ENCODE data around the gene FGD6. TPM values are rescaled to one million over a fixed set of nuclear protein-coding genes. Genes with fewer than 3 reads are reported as not detected.

FGD6 gene
- total RNA-seq (7.3 and 8.4 TPM in 2 replicates), polyA plus RNA-seq (0.71 and 1.2 TPM in 2 replicates), polyA minus RNA-seq (1.6 and 1.8 TPM in 2 replicates)
- 2.4 TPM for total RNA-seq (2013)

- TF ChIP-seq EZH2 (IDR thresholded peaks at IDR 0.05; ENCODE audit: borderline replicate concordance, insufficient read depth, low read depth, low read length, poor library complexity, severe bottlenecking), result no peak
- peak; percentile 69 for TF ChIP-seq CTCF (IDR thresholded peaks at IDR 0.05)
- H3K27me3 ChIP-seq (replicated peaks in 1 of 4; ENCODE audit: control extremely low read depth in 1 of 4, control insufficient read depth in 3 of 4, insufficient read depth in 4 of 4, low read length in 3 of 4), result no peaks in the 10 kb centered on the region
- peaks cover 4% of the 10 kb centered on the region for H4K20me1 ChIP-seq (ENCODE audit: control insufficient read depth, insufficient read depth, low read length, poor library complexity, severe bottlenecking)
- Mint-ChIP-seq H3K4me3 (peak within 1 kb of the TSS; percentile 95), H3K9me3 (ENCODE audit: insufficient read depth) (no peaks in the 10 kb centered on the region), H3K4me1 (peaks cover 38% of the 10 kb centered on the region), H3K27me3 (no peaks in the 10 kb centered on the region), H3K27ac (peak within 1 kb of the TSS; percentile 96)
- H3K36me3 ChIP-seq (replicated peaks in 1 of 2; ENCODE audit: control extremely low read depth in 1 of 2, control insufficient read depth in 1 of 2, extremely low read depth in 1 of 2, insufficient read depth in 2 of 2, low read length in 1 of 2), result no peaks in the 10 kb centered on the region
- no peaks in the 10 kb centered on the region for H3K9me3 ChIP-seq (ENCODE audit: control extremely low read depth in 1 of 3, control insufficient read depth in 2 of 3, insufficient read depth in 1 of 3, low read length in 2 of 3)
- ATAC-seq (ENCODE audit: low read depth) (peak; percentile 90), DNase-seq (peak; percentile 99)
- WGBS (ENCODE audit: insufficient coverage), result under 1% methylated on average over 69 of the region's 75 CpGs
- peak within 1 kb of the TSS; percentile 80 for H3K9ac ChIP-seq (ENCODE audit: low read length)
- H2AFZ ChIP-seq (ENCODE audit: insufficient read depth, low read depth, low read length, poor library complexity, severe bottlenecking), result peak within 1 kb of the TSS; percentile 96
- ChIA-PET CTCF (interaction anchor here (0.8 to 2.7 kb wide), 10 partner anchors 12 to 317 kb away, joined by 4 to 35 read pairs (median 4); partner anchors contain the start of gene NR2C1), POLR2A (interaction anchor here (0.6 to 1.5 kb wide), 4 partner anchors 15 to 259 kb away, joined by 3 to 11 read pairs (median 5); partner anchors contain the start of gene METAP2)
- H3K79me2 ChIP-seq (ENCODE audit: control insufficient read depth, insufficient read depth, low read length), result peaks cover 49% of the 10 kb centered on the region
- H3K4me1 ChIP-seq (ENCODE audit: control insufficient read depth in 2 of 2, insufficient read depth in 2 of 2, low read length in 2 of 2), result peaks cover 11% of the 10 kb centered on the region in 2 donors
- H3K4me2 ChIP-seq (replicated peaks; ENCODE audit: low read depth, low read length, poor library complexity, severe bottlenecking), result peak within 1 kb of the TSS; percentile 95
- H3K4me3 ChIP-seq (ENCODE audit: control extremely low read depth in 1 of 5, extremely low read depth in 1 of 5, insufficient read depth in 1 of 5, low read depth in 2 of 5, low read length in 4 of 5), result peak within 1 kb of the TSS; percentile 62 to 97 (median 94)
- H3K27ac ChIP-seq (ENCODE audit: low read length in 2 of 2), result peak within 1 kb of the TSS; percentile 88 to 92
- intact Hi-C loops (cut with micrococcal nuclease), result loop anchor here (1.0 to 10.0 kb wide), 11 partner anchors 19 to 1271 kb away; partner anchors contain the start of genes CFAP54, LTA4H, NDUFA12 and NR2C1
Observed at GRCh38 chr12:95217377-95218149, at the start of gene FGD6, which contains the start of gene VEZT. TSS of gene FGD6 (minus strand) at chr12:95217467. CDS start at chr12:95217240, 227 bp downstream. TSS of gene VEZT (plus strand) at chr12:95217807. CDS start at chr12:95217851, 44 bp downstream.

DNA sequence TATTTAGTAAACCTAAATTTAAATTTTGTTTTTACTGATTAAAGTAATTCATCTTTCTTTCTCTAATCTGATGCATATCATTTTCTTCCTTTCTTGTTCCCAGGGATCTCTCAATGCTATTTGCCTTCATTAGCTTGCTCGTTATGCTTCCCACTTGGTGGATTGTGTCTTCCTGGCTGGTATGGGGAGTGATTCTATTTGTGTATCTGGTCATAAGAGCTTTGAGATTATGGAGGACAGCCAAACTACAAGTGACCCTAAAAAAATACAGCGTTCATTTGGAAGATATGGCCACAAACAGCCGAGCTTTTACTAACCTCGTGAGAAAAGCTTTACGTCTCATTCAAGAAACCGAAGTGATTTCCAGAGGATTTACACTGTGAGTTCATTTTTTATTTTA, 49.0 kb upstream of the FGD6 start:
- Histone ChIP-seq H3K36me3 (replicated peaks in 1 of 2; ENCODE audit: control extremely low read depth in 1 of 2, control insufficient read depth in 1 of 2, extremely low read depth in 1 of 2, insufficient read depth in 2 of 2, low read length in 1 of 2) (peaks cover 13 to 62% of the 10 kb centered on the region in 2 experiments), H3K79me2 (ENCODE audit: control insufficient read depth, insufficient read depth, low read length) (no peaks in the 10 kb centered on the region), H3K4me1 (ENCODE audit: control insufficient read depth in 2 of 2, insufficient read depth in 2 of 2, low read length in 2 of 2) (no peaks in the 10 kb centered on the region), H3K9ac (ENCODE audit: low read length) (no peak overlapping the region), H3K27ac (ENCODE audit: low read length in 2 of 2) (no peak overlapping the region), H3K4me2 (replicated peaks; ENCODE audit: low read depth, low read length, poor library complexity, severe bottlenecking) (no peak overlapping the region), H3K4me3 (ENCODE audit: control extremely low read depth in 1 of 5, extremely low read depth in 1 of 5, insufficient read depth in 1 of 5, low read depth in 2 of 5, low read length in 4 of 5) (no peak overlapping the region), H3K27me3 (replicated peaks in 1 of 4; ENCODE audit: control extremely low read depth in 1 of 4, control insufficient read depth in 3 of 4, insufficient read depth in 4 of 4, low read length in 3 of 4) (no peaks in the 10 kb centered on the region), H4K20me1 (ENCODE audit: control insufficient read depth, insufficient read depth, low read length, poor library complexity, severe bottlenecking) (no peaks in the 10 kb centered on the region), H2AFZ (ENCODE audit: insufficient read depth, low read depth, low read length, poor library complexity, severe bottlenecking) (no peak overlapping the region), H3K9me3 (ENCODE audit: control extremely low read depth in 1 of 3, control insufficient read depth in 2 of 3, insufficient read depth in 1 of 3, low read length in 2 of 3) (no peaks in the 10 kb centered on the region)
- H3K4me3 Mint-ChIP-seq, result no peak overlapping the region
- CTCF ChIA-PET, result no interaction called here
- DNase-seq, result no peak
- no peak for ATAC-seq (ENCODE audit: low read depth)
- H3K27me3 Mint-ChIP-seq, result no peaks in the 10 kb centered on the region
- no peak overlapping the region for H3K27ac Mint-ChIP-seq
- intact Hi-C loops (cut with micrococcal nuclease), result no loop called here
- no peaks in the 10 kb centered on the region for H3K4me1 Mint-ChIP-seq
- no peaks in the 10 kb centered on the region for H3K9me3 Mint-ChIP-seq (ENCODE audit: insufficient read depth)
- no peak for TF ChIP-seq CTCF (IDR thresholded peaks at IDR 0.05)
- TF ChIP-seq EZH2 (IDR thresholded peaks at IDR 0.05; ENCODE audit: borderline replicate concordance, insufficient read depth, low read depth, low read length, poor library complexity, severe bottlenecking), result no peak
- WGBS (ENCODE audit: insufficient coverage), result no CpG with 5 or more reads among the region's 6 CpGs
- POLR2A ChIA-PET, result no interaction called here
